Stimulated activated CD8-positive, alpha-beta memory T cell treated with anti-CD3 and anti-CD28 coated beads, Interleukin-12 subunit alpha, Interleukin-12 subunit beta, amount 100 ng/mL, for 1 hour (primary cell): ENCODE data around the gene HSD17B1.
"Not testable (repeated sequence)": the region's sequence is repeated elsewhere in the genome, so short reads cannot be mapped to it uniquely, and the experiment has no call there.

Experiments
- DNase-seq: peaks from one replicate; pipeline ENCODE4 v3.0.0-alpha.2; 2020; ENCODE audit warnings: low read depth

The HSD17B1 gene

DNA sequence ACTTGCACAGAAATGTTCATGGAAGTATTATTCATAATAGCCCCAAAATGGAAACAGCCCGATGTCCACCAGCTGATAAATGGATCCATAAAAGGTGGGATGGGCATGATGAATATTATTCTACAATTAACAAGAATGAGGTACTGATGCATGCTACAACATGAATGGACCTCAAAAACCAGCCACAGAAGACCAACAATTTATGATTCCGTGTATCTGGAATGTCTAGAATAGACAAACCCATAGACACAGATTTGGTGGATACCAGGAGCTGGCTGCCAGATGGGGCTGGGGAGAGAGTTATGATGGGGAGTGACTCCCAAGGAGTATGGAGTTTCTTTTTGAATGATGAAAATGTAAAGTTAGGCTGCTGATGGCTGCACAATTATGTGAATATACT lies 27.5 kb upstream of the HSD17B1 start:
- no peak for DNase-seq

DNA sequence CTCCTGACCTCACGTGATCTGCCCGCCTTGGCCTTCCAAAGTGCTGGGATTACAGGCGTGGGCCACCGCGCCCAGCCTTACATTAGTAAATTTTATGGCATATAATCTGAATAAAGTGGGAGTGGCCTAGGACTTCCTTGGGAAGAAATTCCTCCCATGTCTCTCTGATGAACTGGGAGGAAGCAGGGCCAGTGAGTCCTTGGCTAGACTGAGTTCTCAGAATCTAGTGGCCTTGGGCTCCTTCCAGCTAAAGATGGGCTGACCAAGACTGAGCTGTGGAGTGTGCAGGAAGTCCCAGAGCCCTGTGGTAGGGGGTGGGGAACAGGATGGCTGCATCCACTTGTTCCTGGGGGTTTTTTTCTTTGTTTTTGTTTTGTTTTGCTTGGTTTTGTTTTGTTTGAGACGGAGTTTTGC lies 26.7 kb upstream of the HSD17B1 start:
- no peak for DNase-seq

DNA sequence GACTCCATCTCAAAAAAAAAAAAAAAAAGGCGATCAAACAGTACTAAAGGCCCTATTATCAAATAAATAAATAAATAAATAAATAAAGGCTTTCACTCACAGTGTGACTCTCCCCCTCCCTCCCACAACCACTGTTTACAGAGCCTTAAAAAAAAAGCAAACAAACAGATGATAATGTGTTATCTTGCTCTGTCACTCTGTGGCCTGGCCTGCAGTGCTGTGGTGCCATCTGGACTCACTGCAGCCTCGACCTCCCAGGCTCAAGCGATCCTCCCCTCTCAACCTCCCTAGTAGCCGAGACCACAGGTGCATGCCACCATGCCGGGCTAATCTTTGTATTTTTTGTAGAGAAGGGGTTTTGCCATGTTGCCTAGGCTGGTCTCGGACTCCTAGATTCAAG lies 24.8 kb upstream of the HSD17B1 start:
- no peak for DNase-seq

DNA sequence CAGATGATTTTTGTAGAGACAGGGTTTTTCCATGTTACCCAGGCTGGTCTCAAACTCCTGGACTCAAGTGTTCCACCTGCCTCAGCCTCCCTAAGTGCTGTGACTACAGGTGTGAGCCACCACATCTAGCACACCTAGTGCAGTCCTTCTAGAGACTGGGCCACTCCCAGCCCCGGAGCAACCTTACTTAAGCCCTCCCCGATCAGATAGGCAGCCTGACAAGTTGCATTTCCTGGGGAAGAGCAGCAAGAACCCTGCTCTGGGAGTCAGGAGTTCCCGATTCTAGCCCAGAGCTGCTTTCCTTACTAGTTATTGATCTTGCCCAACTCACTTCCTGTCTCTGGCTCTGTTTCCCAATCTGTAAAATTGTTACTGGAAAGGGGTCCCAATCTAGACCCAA lies 23.7 kb upstream of the HSD17B1 start:
- DNase-seq, result no peak

DNA sequence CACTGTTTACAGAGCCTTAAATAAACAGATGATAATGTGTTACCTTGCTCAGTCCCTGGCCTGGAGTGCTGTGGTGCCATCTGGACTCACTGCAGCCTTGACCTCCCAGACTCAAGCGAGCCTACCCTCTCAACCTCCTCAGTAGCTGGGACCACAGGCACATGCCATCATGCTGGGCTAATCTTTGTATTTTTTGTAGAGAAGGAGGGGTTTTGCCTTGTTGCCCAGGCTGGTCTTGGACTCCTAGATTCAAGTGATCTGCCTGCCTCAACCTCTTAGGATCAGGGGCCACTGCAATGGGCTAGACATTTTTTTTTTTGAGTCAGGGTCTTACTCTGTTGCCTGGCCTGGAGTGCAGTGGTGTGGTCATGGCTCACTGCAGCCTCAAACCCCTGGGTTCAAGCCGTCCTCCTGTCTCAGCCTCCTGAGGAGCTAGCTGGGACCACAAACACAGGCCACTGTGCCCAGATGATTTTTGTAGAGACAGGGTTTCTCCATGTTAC lies 21.7 kb upstream of the HSD17B1 start:
- no peak for DNase-seq

DNA sequence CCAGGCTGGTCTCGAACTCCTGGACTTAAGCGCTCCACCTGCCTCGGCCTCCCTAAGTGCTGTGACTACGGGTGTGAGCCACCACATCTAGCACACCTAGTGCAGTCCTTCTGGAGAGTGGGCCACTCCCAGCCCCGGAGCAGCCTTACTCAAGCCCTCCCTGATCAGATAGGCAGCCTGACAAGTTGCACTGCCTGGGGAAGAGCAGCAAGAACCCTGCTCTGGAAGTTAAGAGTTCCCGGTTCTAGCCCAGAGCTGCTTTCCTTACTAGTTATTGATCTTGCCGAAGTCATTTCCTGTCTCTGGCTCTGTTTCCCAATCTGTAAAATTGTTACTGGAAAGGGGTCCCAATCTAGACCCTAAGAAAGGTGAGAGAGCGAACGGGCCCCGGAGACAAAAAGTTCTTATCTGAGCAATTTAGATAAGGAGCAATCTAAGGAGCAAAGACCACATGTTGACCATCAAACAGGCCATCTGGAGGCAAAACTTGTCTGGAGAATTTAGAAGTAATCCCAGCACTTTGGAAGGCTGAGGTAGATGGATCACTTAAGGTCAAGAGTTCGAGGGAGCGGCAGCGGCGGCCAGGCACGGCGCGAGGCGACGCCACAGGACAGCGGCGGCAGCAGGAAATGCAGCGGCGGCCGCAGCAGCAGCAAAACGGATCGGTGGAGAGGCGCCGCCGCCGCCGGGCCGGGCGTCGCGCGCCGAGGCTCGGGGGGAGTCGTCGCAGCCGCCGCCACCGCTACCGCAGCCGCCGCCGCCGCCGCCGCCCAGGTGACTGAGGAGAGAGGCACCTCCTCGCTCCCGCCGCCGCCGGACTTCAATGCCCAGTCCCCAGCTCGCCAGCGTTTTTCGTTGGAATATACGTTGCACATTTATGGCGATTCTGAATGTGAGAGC lies 21.0 kb upstream of the HSD17B1 start:
- no peak for DNase-seq

DNA sequence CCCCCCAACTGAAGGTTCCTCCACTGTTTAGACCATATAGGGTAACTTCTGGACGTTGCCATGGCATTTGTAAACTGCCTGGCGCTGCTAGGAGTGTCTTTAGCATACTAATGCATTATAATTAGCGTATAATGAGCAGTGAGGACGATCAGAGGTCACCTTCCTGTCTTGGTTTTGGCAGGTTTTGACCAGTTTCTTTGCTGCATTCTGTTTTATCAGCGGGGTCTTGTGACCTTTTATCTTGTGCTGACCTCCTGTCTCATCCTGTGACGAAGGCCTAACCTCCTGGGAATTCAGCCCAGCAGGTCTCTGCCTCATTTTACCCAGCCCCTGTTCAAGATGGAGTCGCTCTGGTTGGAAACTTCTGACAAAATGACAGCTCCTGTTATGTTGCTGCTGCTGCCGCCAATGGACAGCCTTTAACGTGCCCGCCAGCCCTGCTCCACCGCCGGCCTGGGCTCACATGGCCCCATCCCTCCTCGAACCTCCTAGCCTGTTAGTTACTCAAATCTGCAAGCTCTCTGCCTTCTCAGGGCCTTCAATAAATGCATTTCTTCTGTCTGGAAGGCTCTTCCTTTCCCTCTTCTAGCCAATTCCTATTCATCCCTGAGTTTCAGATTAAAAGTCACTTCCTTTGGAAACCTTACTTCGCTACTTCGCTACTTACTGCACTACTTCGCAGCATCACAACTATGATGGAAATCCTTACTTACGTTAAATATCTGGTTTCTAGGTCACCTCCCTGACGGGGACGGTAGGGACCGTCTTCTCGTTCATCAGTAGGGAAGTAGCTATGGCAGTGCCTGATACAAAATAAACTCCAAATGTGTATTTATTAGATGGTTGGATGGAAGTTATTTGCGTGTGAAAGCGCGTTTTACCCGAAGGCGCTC lies 17.3 kb upstream of the HSD17B1 start:
- DNase-seq, result no peak

DNA sequence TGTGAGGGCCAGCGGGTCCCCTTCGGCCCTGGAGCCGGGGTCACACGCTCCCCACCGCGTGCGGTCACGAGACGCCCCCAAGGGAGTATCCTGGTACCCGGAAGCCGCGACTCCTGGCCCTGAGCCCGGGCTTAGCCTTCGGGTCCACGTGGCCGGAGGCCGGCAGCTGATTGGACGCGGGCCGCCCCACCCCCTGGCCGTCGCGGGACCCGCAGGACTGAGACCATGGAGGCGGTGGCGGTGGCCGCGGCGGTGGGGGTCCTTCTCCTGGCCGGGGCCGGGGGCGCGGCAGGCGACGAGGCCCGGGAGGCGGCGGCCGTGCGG lies 16.7 kb upstream of the HSD17B1 start, which contains the start of gene NAGLU:
TSS of gene NAGLU (plus strand) at position 194 of the 324 bp plus-strand sequence. CDS start at position 226, 32 bp downstream.
- peak; percentile 70 for DNase-seq

DNA sequence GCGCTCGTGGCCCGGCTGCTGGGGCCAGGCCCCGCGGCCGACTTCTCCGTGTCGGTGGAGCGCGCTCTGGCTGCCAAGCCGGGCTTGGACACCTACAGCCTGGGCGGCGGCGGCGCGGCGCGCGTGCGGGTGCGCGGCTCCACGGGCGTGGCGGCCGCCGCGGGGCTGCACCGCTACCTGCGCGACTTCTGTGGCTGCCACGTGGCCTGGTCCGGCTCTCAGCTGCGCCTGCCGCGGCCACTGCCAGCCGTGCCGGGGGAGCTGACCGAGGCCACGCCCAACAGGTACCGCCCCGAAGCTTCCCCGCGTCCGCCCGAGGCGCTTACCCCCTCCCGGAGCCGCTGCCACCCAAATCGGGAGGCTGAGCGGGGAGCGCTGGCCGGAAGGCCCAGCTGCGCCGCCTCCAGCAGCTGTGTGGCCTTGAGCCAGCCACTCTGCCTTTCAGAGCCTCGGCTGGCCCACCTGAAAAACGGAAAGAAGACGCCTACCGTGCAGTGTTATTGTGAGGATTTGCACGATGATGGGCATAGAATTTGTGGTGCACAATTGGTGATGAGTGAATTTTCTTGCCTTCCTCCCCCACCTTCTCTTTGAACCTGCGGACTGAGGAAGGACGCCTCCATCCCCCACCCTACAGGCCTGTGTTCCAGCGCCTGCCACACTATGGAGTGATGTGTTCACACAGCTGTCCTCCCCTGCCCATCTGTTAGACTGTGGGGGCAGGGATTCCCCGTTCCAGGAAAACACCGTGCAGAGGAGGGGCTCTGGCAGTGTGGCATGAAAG lies 16.2 kb upstream of the HSD17B1 start:
- DNase-seq, result peak; percentile 52

DNA sequence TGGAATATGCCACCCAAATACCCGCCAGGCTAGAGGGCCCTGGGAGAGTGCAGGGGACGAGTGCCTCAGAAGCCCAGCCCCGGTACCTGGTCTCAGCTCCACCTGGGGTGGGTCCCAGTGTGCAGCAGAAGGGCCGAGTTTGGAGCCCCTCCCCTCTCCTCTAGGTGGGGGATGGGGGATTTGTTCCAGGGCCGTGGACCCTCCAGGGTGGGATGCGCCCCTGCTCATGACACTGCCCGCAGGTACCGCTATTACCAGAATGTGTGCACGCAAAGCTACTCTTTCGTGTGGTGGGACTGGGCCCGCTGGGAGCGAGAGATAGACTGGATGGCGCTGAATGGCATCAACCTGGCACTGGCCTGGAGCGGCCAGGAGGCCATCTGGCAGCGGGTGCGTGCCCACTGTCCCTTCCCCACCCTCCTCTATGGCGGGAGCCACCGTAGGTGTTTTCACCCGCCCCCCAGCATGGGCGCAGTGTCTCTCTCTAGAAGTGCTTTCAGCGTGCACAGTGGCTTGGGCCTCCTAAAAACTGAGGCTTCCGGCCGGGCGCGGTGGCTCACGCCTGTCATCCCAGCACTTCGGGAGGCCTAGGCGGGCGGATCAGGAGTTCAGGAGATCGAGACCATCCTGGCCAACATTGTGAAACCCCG lies 15.4 kb upstream of the HSD17B1 start:
- no peak for DNase-seq

DNA sequence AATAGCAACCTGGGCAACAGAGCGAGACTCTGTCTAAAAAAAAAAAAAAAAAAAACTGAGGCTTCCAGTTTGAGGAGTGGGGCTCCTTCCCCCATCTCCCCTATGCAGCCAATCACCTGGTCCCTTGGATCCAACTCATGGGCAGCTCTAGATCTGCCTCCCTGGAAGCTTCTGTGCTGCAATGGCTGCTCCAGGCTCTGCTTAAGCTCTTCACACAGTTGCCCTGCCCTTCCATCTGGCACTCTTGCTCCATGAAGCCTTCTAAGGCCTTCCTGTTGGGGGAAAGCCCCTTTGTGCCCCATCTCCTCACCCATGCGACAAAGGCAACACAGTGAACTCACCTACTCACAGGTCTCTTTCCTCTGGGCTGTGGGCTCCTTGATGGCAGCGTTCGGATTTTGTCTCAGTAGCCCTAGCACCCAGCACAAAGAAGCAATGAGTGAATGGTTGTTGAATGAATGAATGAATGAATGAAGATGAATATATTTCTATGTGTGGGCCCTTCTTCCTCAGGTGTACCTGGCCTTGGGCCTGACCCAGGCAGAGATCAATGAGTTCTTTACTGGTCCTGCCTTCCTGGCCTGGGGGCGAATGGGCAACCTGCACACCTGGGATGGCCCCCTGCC lies 14.8 kb upstream of the HSD17B1 start:
- DNase-seq, result no peak

DNA sequence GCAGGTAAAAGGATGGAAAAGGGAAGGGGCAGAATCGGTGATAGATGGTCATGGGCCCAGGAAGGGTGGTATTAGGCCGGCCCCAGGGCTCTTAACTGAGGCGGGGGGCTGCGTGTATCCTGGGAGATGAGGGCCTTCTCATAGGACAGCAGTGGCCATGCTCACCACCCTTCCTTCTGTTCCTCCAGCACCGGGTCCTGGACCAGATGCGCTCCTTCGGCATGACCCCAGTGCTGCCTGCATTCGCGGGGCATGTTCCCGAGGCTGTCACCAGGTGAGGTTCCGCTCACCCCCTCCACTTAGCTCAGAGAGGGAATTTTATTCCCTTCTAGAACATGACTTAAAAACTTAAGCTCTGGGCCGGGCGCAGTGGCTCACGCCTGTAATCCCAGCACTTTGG lies 14.2 kb upstream of the HSD17B1 start:
- no peak for DNase-seq

DNA sequence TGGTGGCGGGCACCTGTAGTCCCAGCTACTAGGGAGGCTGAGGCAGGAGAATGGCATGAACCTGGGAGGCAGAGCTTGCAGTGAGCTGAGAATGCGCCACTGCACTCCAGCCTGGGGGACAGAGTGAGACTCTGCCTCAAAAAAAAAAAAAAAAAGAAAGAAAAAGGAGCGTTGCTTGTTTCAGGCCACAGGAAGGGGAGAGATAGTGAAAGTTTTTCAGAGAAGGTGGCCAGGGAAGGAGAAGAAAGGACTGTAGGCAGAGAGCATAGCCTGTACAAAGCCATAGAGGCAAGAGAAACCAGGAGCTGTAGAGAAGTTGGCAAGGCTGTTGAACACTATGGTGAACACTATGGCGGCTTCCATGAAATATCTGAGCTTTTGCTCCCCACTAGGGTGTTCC lies 12.2 kb upstream of the HSD17B1 start:
- DNase-seq, result not testable (repeated sequence)

DNA sequence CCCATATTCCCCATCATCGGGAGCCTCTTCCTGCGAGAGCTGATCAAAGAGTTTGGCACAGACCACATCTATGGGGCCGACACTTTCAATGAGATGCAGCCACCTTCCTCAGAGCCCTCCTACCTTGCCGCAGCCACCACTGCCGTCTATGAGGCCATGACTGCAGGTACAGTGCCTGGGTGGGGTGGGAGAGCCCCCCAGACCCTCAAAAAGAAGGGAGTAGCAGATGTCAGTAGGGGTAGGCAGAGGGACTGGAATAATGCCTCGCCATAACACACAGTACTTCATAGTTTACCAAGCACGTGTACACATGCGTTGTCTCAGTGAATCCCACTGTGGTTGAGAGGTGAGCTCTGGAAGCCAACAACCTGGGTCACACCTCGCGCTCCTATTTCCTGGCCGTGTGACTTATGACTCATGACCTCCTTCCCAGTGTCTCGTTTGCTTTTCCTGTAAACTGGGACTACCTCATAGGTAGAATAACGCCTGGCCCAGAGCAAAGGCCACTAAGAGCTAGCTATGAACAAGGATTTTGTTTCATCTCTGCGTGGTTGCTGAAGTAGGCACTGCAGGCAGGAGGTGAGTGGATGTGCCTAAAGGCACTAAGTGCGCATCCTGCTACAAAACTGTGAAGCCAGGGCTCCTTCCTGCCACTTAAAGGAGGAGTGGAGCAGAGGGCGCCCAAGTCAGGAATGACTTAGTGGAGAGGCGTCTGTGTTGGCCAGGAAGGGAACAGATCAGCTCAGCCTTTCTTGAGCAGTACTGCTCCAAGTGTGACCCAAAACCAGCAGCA lies 11.5 kb upstream of the HSD17B1 start:
- no peak for DNase-seq

DNA sequence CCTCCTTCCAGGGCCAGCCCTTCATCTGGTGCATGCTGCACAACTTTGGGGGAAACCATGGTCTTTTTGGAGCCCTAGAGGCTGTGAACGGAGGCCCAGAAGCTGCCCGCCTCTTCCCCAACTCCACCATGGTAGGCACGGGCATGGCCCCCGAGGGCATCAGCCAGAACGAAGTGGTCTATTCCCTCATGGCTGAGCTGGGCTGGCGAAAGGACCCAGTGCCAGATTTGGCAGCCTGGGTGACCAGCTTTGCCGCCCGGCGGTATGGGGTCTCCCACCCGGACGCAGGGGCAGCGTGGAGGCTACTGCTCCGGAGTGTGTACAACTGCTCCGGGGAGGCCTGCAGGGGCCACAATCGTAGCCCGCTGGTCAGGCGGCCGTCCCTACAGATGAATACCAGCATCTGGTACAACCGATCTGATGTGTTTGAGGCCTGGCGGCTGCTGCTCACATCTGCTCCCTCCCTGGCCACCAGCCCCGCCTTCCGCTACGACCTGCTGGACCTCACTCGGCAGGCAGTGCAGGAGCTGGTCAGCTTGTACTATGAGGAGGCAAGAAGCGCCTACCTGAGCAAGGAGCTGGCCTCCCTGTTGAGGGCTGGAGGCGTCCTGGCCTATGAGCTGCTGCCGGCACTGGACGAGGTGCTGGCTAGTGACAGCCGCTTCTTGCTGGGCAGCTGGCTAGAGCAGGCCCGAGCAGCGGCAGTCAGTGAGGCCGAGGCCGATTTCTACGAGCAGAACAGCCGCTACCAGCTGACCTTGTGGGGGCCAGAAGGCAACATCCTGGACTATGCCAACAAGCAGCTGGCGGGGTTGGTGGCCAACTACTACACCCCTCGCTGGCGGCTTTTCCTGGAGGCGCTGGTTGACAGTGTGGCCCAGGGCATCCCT lies 9.3 kb upstream of the HSD17B1 start:
- no peak for DNase-seq

DNA sequence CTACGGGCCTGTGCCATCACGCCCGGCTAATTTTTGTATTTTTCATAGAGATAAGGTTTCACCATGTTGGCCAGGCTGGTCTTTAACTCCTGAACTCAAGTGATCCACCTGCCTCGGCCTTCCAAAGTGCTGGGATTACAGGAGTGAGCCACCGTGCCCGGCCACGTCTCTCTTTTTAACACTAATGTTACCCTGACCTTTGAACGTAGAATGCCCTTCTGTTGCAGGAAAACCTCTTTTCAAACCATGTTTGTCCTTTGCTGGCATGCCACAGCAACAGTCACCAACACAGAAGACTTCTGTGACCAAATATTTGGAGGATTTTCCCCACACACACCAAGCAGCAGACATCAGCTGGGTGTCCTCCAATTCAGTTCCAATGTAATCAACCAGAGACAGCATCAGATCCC lies 7.8 kb upstream of the HSD17B1 start:
- no peak for DNase-seq

DNA sequence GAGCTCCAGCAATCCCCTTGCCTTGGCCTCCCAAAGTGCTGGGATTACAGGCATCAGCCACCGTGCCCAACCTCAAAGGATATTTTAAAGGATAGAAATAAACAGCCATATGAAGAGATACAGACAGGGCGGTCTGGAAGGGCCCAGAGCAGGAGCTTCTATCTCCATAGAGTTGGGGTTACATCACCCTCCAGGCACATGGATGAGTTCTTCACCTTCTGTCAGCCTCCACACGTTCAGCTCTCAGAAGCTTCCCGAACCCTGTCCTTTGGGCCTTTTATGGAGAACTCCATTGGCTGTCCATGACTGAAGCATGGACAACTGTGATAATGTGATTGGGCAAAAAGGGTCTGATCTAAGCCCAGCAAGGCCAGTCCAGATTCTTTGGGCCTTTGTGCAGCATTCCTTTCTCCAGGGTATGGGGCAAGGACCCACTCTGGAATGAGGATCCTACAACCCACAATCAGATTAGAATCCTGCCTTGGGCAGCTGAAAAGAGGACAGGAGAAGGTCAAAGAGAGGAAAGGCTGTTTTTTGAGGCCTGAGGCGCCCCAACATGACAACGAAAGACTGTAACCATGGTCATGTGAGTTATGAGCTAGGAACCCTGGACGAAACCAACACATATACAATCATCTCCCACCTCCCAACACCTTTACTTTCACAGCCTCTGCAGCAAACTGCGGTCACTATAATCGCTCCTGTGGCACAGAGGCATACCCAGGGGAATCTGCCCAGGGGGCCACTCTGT lies 6.8 kb upstream of the HSD17B1 start:
- not testable (repeated sequence) for DNase-seq

DNA sequence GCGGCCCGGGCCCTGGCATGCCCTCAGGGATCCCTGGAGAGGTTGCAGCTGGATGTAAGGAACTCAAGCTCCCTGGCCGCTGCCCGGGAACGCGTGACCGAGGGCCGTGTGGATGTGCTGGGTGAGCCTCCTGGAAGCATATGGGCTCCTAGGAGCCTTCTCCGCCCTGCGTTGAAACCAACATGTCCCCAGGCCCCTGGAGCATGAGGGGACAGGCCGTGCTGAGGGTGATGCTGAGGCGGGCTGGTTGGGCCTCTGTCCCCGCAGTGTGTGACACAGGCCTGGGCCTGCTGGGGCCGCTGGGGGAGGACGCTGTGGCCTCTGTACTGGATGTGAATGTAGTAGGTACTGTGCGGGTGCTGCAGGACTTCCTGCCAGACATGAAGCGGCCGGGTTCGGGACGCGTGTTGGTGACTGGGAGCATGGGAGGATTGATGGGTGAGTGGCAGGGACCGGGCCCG lies 5.7 kb upstream of the HSD17B1 start:
- DNase-seq, result no peak
